Epithelial cell of esophagus (primary cell): Measurements from ENCODE around the gene LRRC4B.
A peak's percentile ranks its signal among the peaks of the same experiment; 100 is the strongest.

Experiments used
- DNase-seq: peaks from one replicate; pipeline ENCODE4 v3.0.0; 2010; ENCODE audit warnings: low read depth
- H3K4me3 ChIP-seq: 2 replicates; pipeline ENCODE4 v1.5.1; 2011; ENCODE audit warnings: mild to moderate bottlenecking, low read length, control low read depth
- TF ChIP-seq, protein P1 (sequence below): IDR thresholded peaks from 2 replicates; pipeline ENCODE4 v1.5.1; 2011; ENCODE audit warnings: low read depth, mild to moderate bottlenecking, low read length, control low read depth, inconsistent platforms; ENCODE audit not compliant: insufficient read depth; ENCODE audit errors: missing control alignments

LRRC4B gene

GRCh38 chr19:50500060-50500752 is 68.0 kb downstream of the LRRC4B start:
- H3K4me3 ChIP-seq: no peak overlapping the region
- TF ChIP-seq, protein P1, sequence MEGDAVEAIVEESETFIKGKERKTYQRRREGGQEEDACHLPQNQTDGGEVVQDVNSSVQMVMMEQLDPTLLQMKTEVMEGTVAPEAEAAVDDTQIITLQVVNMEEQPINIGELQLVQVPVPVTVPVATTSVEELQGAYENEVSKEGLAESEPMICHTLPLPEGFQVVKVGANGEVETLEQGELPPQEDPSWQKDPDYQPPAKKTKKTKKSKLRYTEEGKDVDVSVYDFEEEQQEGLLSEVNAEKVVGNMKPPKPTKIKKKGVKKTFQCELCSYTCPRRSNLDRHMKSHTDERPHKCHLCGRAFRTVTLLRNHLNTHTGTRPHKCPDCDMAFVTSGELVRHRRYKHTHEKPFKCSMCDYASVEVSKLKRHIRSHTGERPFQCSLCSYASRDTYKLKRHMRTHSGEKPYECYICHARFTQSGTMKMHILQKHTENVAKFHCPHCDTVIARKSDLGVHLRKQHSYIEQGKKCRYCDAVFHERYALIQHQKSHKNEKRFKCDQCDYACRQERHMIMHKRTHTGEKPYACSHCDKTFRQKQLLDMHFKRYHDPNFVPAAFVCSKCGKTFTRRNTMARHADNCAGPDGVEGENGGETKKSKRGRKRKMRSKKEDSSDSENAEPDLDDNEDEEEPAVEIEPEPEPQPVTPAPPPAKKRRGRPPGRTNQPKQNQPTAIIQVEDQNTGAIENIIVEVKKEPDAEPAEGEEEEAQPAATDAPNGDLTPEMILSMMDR: peak; percentile 17
- no peak for DNase-seq

DNA sequence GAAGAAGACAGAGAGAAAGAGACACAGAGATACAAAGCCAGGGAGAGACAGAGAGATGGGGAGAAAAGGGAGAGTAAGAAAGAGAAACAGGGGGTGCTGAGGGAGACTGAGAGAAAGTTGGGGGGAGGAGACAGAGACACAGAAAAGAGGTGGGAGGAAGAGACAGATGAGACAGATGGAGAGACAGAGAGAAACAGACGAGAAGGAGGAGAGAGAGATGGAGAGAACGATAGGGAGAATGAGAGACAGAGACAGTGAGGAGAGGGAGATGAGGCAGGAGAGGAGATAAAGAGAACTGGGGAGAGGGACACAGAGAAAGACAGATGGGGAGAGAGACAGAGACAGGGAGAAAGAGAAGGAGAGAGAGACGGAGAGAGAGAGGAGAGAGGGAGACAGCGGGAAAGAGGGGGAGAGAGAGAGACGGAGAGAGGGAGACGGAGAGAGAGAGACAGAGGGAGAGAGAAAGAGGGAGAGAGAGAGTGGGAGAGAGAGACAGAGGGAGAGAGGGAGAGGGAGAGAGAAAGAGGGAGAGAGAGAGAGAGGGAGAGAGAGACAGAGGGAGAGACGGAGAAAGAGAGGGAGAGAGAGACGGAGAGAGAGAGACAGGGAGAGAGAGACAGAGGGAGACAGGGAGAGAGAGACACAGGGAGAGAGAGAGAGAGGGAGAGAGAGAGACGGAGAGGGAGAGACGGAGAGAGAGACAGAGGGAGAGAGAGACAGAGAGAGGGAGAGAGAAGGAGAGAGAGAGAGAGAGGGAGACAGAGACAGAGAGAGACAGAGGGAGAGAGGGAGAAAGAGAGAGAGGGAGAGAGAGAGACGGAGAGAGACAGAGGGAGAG is 69.8 kb downstream of the LRRC4B start:
- no peak overlapping the region for H3K4me3 ChIP-seq
- TF ChIP-seq, protein P1: no peak

GRCh38 chr19:50497022-50497405 is 71.2 kb downstream of the LRRC4B start:
- DNase-seq: no peak
- TF ChIP-seq, protein P1: no peak
- H3K4me3 ChIP-seq: no peak overlapping the region

More for the DNA sequence above, 69.8 kb downstream of the LRRC4B start:
- no peak for DNase-seq

- H3K4me3 ChIP-seq: no peak overlapping the region
- TF ChIP-seq, protein P1: no peak
- DNase-seq: no peak
Observed at GRCh38 chr19:50496189-50497021, 71.8 kb downstream of the LRRC4B start.

DNA sequence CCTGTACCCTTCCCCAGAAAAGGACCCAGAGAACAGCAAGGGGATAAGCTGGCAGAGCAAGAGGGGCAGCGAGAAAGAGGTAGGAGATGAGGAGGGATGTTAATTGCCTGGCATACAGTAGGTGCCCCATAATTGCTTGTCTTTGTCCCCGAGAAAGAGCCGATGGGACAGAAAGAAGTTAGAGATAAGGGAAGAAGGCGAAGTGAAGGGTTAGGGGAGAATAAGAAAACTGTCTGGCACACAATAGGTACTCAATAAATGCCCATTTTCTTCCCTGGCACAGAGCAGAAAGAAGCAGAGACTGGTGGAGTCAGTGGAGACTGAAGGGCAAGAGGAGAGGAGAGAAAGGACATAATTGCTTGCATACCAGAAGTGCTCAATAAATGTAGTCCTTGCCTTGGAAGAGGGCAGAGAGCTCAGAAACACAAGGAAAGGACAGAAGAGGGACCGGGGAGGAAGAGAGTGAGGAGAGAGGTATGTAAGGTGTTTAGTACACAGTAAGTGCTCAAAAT is 73.2 kb downstream of the LRRC4B start:
- TF ChIP-seq, protein P1: no peak
- H3K4me3 ChIP-seq: no peak overlapping the region
- no peak for DNase-seq

DNA sequence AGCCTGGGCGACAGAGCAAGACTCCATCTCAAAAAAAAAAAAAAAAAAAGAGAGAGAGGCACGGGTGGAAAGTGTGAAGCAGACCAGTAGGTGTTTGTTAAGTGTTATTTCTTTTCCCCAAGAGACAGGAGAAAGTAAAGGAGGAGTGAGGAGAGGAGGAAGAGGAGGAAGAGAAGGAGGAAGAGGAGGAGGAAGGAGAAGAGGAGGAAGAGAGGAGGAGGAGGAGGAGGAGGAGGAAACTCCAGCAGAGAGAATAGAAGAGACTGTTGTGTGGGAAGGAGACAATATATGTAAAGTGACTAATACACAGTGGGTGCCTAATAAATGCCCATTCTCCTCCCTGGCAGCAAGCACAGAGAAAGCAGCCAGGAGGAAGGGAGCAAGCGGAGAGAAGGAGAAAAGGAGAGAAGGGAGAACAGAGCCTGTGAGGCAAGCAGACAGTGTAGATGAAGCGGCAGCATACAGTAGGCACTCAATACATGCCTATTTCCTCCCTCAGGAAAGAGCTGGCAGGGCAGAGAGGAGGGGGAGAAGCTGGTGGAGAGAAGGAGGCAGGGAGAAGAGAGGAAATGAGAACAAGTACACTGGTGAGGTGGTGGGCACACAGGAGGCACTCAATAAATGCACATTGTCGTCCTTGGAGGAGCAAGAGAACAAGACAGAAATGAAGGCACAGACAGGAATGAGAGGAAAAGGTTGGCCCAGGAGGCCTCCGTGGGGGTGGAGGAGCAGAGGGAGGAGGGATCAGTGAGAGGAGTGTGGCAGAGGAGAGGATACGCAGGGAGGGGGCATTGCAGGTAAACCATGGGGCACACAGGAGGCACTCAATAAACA is 73.8 kb downstream of the LRRC4B start:
- no peak overlapping the region for H3K4me3 ChIP-seq
- DNase-seq: no peak
- TF ChIP-seq, protein P1: no peak
